Body of pancreas (tissue), 4 donors: ENCODE results near the gene MRPS27. TPM values are rescaled to one million over a fixed set of nuclear protein-coding genes. Genes with fewer than 3 reads are reported as not detected.

Experiments used
- ATAC-seq: fragments of 150-250 bp; one replicate; pipeline ENCODE4 v1.9.1; 2016
- DNase-seq, 4 donors: peaks; one replicate each; pipeline ENCODE4 v3.0.0-alpha.2; 2019
- H3K27ac ChIP-seq, 4 donors: fragments of 200-600 bp; sonication (generic); 1 replicate in 3 of 4; 2 replicates in 1 of 4; pipeline versions ENCODE4 v1.5.1 to v1.6.1; 2016 to 2019; ENCODE audit warnings: mild to moderate bottlenecking in 1 of 4, mixed read lengths in 1 of 4, moderate library complexity in 1 of 4
- H3K27me3 ChIP-seq, 2 donors: fragments of 200-600 bp; sonication (generic); one replicate each; pipeline ENCODE4 v1.6.0; 2016; ENCODE audit warnings: mild to moderate bottlenecking in 1 of 2
- H3K36me3 ChIP-seq, 2 donors: fragments of 200-600 bp; sonication (generic); replicated peaks in 1 of 2; 2 replicates each; pipeline ENCODE4 v1.5.1; 2016; ENCODE audit warnings: low read depth in 2 of 2; ENCODE audit not compliant: insufficient read depth in 1 of 2
- H3K4me1 ChIP-seq: fragments of 200-600 bp; sonication (generic); one replicate; pipeline ENCODE4 v1.6.0; 2016
- H3K4me3 ChIP-seq, 2 donors: fragments of 200-600 bp; sonication (generic); 1 replicate in 1 of 2; 2 replicates in 1 of 2; pipeline ENCODE4 v1.5.1; 2016 to 2019
- H3K9me3 ChIP-seq, 3 donors: fragments of 200-600 bp; sonication (generic); 1 replicate in 2 of 3; 2 replicates in 1 of 3; pipeline ENCODE4 v1.5.1; 2016
- POLR2A ChIP-seq, 3 donors: fragments of 450-650 bp; IDR thresholded peaks; one replicate each; pipeline ENCODE4 v1.6.1; 2016; ENCODE audit warnings: antibody characterized with exemption in 3 of 3, mild to moderate bottlenecking in 2 of 3
- WGBS, 2 donors: methylation state at CpG; one replicate each; pipeline ENCODE4 v1.1.5; 2017; 5-methylcytosine and 5-hydroxymethylcytosine counted together
- intact Hi-C: fragments of 100-400 bp; cut with DNase I; formaldehyde crosslinking; loops from one replicate; pipeline ENCODE4 v1.15.1; 2023
- total RNA-seq, 2 donors: library from RNA; depleted of rRNA; stranded (reverse); fragments of >200 nt; gene quantifications; one replicate each; pipeline ENCODE4 v1.1.0, GENCODE V29; 2016
- TF ChIP-seq, protein P1 (sequence below), 7 experiments: fragments of 450-650 bp in 4 of 7; fragments of 200-600 bp in 3 of 7; sonication (generic) in 3 of 7; IDR thresholded peaks; one replicate each; pipeline ENCODE4 v1.5.1; 2016 to 2019; ENCODE audit warnings: antibody characterized with exemption in 7 of 7

The MRPS27 gene
- total RNA-seq, 2 donors from 2014 or later, result 25.4 to 52.7 TPM

DNA sequence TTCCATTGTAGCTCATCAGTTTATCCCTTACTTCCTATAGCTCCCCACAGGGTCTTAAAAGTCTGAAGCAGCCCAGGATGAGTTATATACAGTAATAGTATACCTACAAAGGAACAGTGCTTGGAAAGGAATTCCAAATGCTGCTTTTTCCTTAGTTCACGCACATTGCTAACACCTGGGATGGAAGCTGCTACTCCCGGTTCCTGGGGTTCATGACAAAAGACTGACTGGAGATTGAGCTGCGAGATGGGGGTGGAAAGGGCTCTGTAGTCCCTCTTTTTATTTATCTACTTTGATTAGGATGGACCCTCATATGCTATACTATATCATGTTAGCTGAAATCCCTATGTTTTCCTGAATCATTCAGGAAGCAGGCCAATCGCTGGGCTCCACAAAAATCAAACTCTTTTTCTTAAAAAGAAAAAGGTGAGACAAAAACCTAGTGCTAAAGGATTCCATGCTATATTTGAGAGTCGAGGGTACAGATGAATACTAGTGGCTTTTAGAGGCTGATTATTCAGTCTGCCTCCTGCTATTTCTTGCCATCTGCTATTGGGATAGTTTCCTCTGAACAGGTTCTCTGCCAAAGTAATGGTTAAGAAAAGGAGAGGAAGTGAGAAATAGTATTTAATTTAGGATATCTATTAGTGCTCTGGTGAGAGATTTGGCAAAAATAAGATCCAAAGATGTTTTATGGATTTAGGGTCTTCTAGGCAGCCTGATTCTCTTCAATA, 81.2 kb downstream of the MRPS27 start:
- TF ChIP-seq, protein P1, sequence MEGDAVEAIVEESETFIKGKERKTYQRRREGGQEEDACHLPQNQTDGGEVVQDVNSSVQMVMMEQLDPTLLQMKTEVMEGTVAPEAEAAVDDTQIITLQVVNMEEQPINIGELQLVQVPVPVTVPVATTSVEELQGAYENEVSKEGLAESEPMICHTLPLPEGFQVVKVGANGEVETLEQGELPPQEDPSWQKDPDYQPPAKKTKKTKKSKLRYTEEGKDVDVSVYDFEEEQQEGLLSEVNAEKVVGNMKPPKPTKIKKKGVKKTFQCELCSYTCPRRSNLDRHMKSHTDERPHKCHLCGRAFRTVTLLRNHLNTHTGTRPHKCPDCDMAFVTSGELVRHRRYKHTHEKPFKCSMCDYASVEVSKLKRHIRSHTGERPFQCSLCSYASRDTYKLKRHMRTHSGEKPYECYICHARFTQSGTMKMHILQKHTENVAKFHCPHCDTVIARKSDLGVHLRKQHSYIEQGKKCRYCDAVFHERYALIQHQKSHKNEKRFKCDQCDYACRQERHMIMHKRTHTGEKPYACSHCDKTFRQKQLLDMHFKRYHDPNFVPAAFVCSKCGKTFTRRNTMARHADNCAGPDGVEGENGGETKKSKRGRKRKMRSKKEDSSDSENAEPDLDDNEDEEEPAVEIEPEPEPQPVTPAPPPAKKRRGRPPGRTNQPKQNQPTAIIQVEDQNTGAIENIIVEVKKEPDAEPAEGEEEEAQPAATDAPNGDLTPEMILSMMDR (IDR thresholded peaks at IDR 0.05), result no peak
- no peak for TF ChIP-seq POLR2A (IDR thresholded peaks at IDR 0.05)
- H3K36me3 ChIP-seq, result no peaks in the 10 kb centered on the region
- peaks cover 5% of the 10 kb centered on the region for H3K4me1 ChIP-seq
- H3K4me3 ChIP-seq, result no peak overlapping the region
- DNase-seq (no peak), ATAC-seq (no peak)
- no peaks in the 10 kb centered on the region for H3K27me3 ChIP-seq
- no peak overlapping the region for H3K27ac ChIP-seq
- no peaks in the 10 kb centered on the region for H3K9me3 ChIP-seq
- intact Hi-C loops, result no loop called here
- WGBS, 2 donors, result 87 to 97% methylated on average over 5 of the region's 5 CpGs

DNA sequence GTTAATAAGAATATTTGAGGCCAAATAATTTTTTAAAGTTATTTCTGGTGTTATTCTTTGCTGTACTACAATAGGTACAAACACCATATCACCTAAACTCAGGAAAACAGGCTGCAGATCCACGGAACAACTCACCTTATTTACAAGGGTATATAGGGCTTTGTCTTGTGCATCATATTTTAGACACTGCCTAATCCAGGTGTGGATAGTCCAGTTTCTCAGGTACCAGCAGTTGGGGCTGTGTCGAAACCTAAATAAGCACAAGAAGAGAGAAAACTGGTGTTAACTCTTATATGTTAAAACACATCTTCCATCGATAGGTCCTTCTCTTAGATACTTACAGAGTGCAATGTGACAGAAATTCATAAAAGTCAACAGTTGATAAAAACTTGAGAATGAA, 82.2 kb downstream of the MRPS27 start:
- no peak overlapping the region for H3K27ac ChIP-seq
- TF ChIP-seq POLR2A (IDR thresholded peaks at IDR 0.05), result no peak
- TF ChIP-seq, protein P1 (IDR thresholded peaks at IDR 0.05), result no peak
- WGBS, 2 donors, result 91 to 96% methylated on average over 3 of the region's 3 CpGs
- H3K36me3 ChIP-seq, result no peaks in the 10 kb centered on the region
- ATAC-seq (no peak), DNase-seq (no peak)
- H3K27me3 ChIP-seq, result no peaks in the 10 kb centered on the region
- no peak overlapping the region for H3K4me3 ChIP-seq
- peaks cover 5% of the 10 kb centered on the region for H3K4me1 ChIP-seq
- H3K9me3 ChIP-seq, result no peaks in the 10 kb centered on the region
- intact Hi-C loops, result no loop called here

DNA sequence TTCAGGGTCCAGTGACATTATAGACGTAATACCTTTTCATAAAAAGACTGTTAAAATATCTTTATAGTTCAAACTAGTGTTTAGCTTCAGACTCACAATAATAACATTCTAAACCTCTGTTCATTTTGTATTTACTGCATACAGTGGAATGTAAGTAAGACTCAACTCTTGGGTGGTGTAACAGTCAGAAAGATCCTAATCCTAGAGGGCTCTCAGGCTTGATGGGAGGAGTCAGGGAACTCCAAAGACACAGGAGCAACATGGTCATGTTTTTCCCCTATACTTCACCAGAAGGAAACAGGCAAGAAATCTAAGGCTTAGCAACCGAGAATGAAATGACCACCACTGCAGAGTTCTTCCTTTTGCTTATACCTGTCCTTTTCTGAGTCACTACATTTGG, 82.6 kb downstream of the MRPS27 start:
- WGBS, 2 donors, result 97 to 98% methylated on average over 2 of the region's 2 CpGs
- ATAC-seq (no peak), DNase-seq (no peak)
- H3K4me1 ChIP-seq, result peaks cover 5% of the 10 kb centered on the region
- TF ChIP-seq POLR2A (IDR thresholded peaks at IDR 0.05), result no peak
- TF ChIP-seq, protein P1 (IDR thresholded peaks at IDR 0.05), result no peak
- intact Hi-C loops, result no loop called here
- H3K36me3 ChIP-seq, result no peaks in the 10 kb centered on the region
- no peak overlapping the region for H3K4me3 ChIP-seq
- H3K27ac ChIP-seq, result no peak overlapping the region
- no peaks in the 10 kb centered on the region for H3K27me3 ChIP-seq
- no peaks in the 10 kb centered on the region for H3K9me3 ChIP-seq

DNA sequence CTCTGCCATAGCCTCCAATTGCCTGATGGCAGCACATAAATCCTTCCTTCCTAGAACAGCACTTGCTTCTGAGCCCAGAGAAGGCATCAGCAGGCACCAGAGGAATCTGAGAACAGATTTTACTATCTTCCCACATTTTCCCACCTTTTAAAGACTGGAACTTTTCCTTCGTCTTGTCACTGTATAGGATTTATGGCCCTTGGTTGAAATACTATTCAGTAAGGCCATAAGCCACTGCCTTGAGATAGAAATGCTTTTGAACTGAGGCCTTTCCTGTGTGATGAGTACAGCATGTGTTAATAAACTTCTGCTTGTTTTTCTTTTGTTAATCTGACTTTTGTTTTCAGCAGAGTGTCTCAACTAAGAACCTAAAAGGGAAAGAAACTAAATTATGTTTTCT, 84.3 kb downstream of the MRPS27 start:
- Histone ChIP-seq H3K4me1 (no peaks in the 10 kb centered on the region), H3K27me3 (no peaks in the 10 kb centered on the region), H3K36me3 (peaks cover 0 to 8% of the 10 kb centered on the region in 2 donors), H3K4me3 (no peak overlapping the region), H3K27ac (no peak overlapping the region), H3K9me3 (no peaks in the 10 kb centered on the region)
- no peak for ATAC-seq
- DNase-seq, result no peak
- intact Hi-C loops, result no loop called here
- no peak for TF ChIP-seq POLR2A (IDR thresholded peaks at IDR 0.05)
- TF ChIP-seq, protein P1 (IDR thresholded peaks at IDR 0.05), result no peak
- whole genome bisulfite sequencing, 2 donors, result 84 to 88% methylated on average over 1 of the region's 1 CpG

DNA sequence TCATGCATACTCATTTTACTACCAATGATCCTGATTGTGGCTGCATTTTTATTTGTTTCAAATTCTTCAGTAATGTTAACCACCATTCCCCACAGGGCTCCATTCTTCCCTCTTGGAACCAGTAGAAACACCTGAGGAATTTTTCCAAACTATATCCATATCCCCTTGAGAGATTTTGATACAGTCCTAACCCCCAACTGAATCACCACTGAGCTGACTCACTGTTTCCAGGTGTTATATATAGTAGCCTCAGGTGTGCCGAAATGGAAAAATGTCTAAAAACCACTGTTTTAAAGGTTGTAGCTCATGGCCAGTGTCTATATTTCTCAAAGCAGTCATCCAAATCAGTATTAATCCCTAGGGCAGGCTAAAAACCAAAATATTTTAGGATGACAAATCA, 85.2 kb downstream of the MRPS27 start:
- peaks cover 0 to 8% of the 10 kb centered on the region in 2 donors for H3K36me3 ChIP-seq
- H3K27me3 ChIP-seq, result no peaks in the 10 kb centered on the region
- H3K4me3 ChIP-seq, result no peak overlapping the region
- WGBS, 2 donors, result 100% methylated on average over 1 of the region's 1 CpG
- H3K4me1 ChIP-seq, result no peaks in the 10 kb centered on the region
- H3K9me3 ChIP-seq, result no peaks in the 10 kb centered on the region
- DNase-seq, result no peak
- no peak overlapping the region for H3K27ac ChIP-seq
- no peak for ATAC-seq
- TF ChIP-seq, protein P1 (IDR thresholded peaks at IDR 0.05), result no peak
- TF ChIP-seq POLR2A (IDR thresholded peaks at IDR 0.05), result no peak
- intact Hi-C loops, result no loop called here
